SIG-M5 treated with dmso at 0.1 percent for 504 hours (cell line): ENCODE data around the gene DENND1A.

Experiments
- DNase-seq: peaks from one replicate; lab custom pipeline; 2025; ENCODE audit not compliant: unreplicated experiment; lab: John Stamatoyannopoulos, UW

DENND1A gene

GRCh38 chr9:123511326-123512277 lies 418.3 kb downstream of the DENND1A start:
- DNase-seq, result no peak

DNA sequence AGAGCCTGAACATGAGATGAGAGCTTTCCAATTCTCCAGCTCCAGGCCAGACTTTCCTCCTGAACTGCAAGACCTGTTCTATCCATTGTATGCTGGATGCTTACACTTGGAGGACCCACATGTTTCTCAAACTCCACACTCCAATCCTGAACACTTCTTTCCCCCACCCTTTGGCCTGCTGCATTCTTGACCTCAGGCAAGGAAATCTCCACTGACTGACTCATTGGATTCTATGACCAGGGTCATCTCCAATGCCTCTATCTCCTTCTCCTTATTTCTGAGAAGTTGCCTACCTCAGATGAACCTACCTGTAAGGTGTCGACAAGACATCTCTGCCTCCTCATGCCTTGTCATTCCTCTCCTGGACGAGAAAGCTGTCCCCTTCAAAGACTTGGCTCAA lies 420.3 kb downstream of the DENND1A start:
- no peak for DNase-seq

DNA sequence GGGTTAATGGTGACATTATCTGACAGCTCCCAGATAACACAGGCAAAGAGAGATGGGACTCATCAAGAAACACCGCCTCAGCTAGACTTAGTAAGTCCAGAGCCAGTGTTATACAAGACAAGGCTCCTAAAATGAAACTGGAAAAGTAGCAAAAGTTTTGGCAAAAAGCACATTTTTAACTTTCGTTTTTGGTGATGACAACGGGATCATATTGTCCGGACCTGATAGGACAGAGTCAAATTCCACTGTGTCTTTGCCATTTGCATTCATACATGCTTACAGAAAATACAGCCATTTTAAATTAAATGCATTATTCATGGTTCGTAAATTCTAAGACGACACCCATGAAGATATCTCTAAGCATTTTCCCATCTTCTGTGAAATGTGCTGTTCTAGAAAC lies 421.9 kb downstream of the DENND1A start:
- DNase-seq, result no peak

- no peak for DNase-seq
Measured at GRCh38 chr9:123505496-123505895, 424.4 kb downstream of the DENND1A start.

GRCh38 chr9:123500336-123500735 lies 429.6 kb downstream of the DENND1A start:
- no peak for DNase-seq

GRCh38 chr9:123497830-123498229 lies 432.1 kb downstream of the DENND1A start:
- no peak for DNase-seq

GRCh38 chr9:123495731-123496130 lies 434.2 kb downstream of the DENND1A start:
- no peak for DNase-seq

- DNase-seq, result no peak
Measured at GRCh38 chr9:123493627-123494026, 436.3 kb downstream of the DENND1A start.

- no peak for DNase-seq
Measured at GRCh38 chr9:123490688-123491087, 439.2 kb downstream of the DENND1A start.

GRCh38 chr9:123488722-123489321 lies 441.1 kb downstream of the DENND1A start:
- no peak for DNase-seq

- no peak for DNase-seq
Measured at GRCh38 chr9:123487944-123488548, 441.9 kb downstream of the DENND1A start.

- DNase-seq, result no peak
Measured at GRCh38 chr9:123486431-123486830, 443.5 kb downstream of the DENND1A start.

- no peak for DNase-seq
Measured at GRCh38 chr9:123485216-123485615, 444.7 kb downstream of the DENND1A start.

DNA sequence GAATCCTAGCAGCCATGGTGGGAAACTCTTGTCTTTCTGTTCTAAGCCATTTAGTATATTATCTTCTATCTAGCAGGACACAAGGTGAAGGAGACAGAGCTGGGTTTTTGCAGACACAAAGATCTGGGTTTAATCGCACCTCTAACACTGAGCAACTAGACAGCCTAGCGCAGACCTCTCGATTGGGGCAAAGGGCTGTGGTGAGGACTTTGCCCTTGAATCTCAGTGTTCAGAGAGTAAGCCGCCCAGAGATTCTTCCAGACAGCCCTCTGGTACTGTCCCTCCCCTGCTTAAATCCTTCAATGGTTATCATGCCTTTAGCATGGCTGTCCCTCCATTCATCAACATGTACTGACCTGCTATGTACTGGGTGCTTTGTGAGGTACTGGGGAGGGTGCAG lies 445.8 kb downstream of the DENND1A start:
- no peak for DNase-seq

- no peak for DNase-seq
Measured at GRCh38 chr9:123483191-123483803, 446.6 kb downstream of the DENND1A start.

GRCh38 chr9:123482295-123482968 lies 447.5 kb downstream of the DENND1A start:
- DNase-seq, result no peak

DNA sequence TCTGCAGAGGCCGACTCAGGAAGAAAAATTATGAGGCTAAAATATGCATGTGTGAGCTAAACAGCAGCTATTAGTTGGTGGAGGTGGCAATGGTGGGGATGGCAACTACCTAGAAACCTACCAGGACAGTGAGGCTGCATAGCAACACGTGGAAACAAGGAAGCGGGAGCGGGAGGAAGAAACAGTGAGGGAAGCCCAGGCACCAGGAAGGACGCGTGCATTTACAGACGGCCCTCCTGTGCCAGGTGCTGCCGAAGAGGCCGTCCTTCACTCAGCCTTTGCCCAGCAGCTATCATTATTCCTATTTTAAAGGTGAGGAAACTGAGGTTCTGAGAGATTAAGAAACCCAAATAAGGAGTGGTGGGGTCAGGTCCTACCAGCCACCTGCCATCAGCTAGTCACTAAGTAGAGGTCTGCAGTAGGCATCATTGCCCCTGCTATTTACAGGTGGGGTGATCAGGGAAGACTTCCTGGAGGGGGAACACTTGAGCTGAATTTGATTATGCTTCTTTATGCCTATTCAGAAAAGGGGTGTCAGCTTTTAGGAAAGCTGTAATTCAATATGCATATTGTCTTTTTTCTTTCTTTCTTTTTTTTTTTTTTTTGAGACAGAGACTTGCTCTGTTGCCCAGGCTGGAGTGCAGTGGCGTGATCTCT lies 448.6 kb downstream of the DENND1A start:
- no peak for DNase-seq

DNA sequence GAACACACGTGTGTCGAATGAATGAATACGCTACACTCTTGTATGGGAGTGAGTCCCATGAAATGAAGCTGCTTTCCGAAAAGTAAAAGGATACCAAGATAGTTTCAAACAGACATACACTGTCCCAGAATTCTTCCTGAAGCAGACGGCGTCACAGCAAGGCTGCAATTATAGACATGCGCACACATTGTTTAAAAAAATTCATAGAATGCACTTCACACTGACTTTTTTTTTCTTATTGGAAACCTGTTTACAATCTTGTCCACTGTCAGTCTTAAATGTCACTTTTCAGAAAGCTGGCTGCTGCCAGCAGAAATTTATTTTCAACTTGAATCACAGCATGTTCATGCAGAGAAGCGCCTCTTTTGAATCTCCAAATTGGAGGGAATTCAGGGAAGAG lies 449.1 kb downstream of the DENND1A start:
- no peak for DNase-seq

GRCh38 chr9:123480096-123480495 lies 449.8 kb downstream of the DENND1A start:
- DNase-seq, result no peak

DNA sequence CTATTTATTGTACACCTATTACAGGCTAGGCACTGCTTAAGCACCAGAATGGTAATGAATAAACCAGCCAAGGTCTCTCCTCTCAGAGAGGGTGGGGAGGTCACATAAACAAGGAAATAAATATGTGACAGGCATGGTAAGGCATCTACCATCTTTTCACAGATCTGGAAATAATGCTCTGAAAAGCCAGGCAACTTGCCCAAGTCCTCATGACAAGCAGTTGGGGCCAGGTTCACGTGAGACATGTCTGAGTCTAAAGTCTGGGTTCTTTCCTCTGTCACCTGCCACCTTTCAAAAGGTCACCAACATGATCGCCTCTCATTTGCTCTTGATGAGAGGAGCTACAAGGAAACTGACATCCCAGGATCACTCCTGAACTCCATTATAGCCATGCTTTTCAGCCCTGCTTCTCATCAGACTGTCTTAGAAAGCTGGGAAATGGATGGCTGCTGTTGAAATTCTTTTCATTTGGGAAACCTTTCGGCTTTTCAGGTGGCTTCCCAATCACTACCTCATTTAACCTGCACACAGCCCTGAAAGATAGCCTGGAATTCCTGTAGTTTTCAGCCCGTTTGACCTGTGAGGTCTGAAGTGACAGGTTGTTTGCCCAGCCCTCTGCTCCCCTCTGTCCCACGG lies 450.8 kb downstream of the DENND1A start:
- no peak for DNase-seq
